ENCODE data around the gene TMEM184B. TPM values are rescaled to one million over a fixed set of nuclear protein-coding genes. Genes with fewer than 3 reads are reported as not detected.

The TMEM184B gene
- total RNA-seq, 1 donor from 2014 or later: 121 TPM

- no peak for TF ChIP-seq CTCF (IDR thresholded peaks at IDR 0.05)
- DNase-seq (ENCODE audit: low spot score): no peak
- H3K27me3 Mint-ChIP-seq (ENCODE audit: low read depth): no peaks in the 10 kb centered on the region
- H3K9me3 Mint-ChIP-seq (ENCODE audit: low read depth): no peaks in the 10 kb centered on the region
- H3K4me1 Mint-ChIP-seq (ENCODE audit: low read depth): peaks cover 44% of the 10 kb centered on the region
- peak overlapping the region; percentile 82 for H3K4me3 Mint-ChIP-seq (ENCODE audit: unreplicated experiment)
- no peaks in the 10 kb centered on the region for H3K36me3 Mint-ChIP-seq (ENCODE audit: low read depth)
- peak overlapping the region; percentile 68 for H3K27ac Mint-ChIP-seq (ENCODE audit: unreplicated experiment)
Measured at GRCh38 chr22:38203855-38204514, 68.8 kb downstream of the TMEM184B start.

DNA sequence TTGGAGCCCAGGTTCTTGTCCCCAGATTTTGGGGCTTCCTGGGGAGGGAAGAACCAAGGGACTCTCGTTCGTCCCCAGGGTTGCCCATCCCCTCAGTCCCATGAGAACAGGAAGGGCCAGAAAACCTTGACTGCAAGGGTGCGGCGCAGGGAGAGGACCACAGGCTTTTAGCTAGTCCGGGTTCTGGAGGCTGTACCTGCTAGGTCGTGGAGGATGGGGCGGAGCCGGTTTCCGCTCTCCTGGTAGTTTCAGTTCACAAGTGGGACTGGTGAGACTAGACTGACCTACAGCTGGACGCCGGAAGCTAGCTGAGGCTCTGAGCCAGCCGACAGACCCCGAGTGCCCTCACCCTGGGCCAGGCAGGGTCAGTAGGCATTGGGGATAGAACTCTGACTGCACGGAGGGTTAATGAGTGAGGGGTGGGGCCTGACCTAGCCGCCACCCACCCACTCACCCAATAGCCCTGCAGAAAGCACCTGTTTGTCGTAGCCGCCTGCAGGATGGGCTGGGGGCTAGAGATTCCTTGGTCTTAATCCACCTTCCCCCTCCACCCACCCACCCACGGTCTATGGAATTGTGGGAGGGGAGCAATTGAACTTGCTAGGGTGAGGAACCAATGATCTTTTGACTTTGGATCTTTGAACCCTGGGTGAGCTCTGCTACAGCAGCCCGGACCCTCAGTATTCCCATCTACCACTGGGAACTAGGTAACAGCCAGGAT lies 69.6 kb downstream of the TMEM184B start:
- no peaks in the 10 kb centered on the region for H3K9me3 Mint-ChIP-seq (ENCODE audit: low read depth)
- no peaks in the 10 kb centered on the region for H3K36me3 Mint-ChIP-seq (ENCODE audit: low read depth)
- peak overlapping the region; percentile 95 for H3K27ac Mint-ChIP-seq (ENCODE audit: unreplicated experiment)
- no peaks in the 10 kb centered on the region for H3K27me3 Mint-ChIP-seq (ENCODE audit: low read depth)
- DNase-seq (ENCODE audit: low spot score): no peak
- H3K4me1 Mint-ChIP-seq (ENCODE audit: low read depth): peaks cover 44% of the 10 kb centered on the region
- H3K4me3 Mint-ChIP-seq (ENCODE audit: unreplicated experiment): peak overlapping the region; percentile 82
- no peak for TF ChIP-seq CTCF (IDR thresholded peaks at IDR 0.05)

- Mint-ChIP-seq H3K4me1 (ENCODE audit: low read depth) (peaks cover 44% of the 10 kb centered on the region), H3K36me3 (ENCODE audit: low read depth) (no peaks in the 10 kb centered on the region), H3K4me3 (ENCODE audit: unreplicated experiment) (peak overlapping the region; percentile 82), H3K9me3 (ENCODE audit: low read depth) (no peaks in the 10 kb centered on the region), H3K27ac (ENCODE audit: unreplicated experiment) (peak overlapping the region; percentile 95), H3K27me3 (ENCODE audit: low read depth) (no peaks in the 10 kb centered on the region)
- peak; percentile 58 for TF ChIP-seq CTCF (IDR thresholded peaks at IDR 0.05)
- DNase-seq (ENCODE audit: low spot score): no peak
Measured at GRCh38 chr22:38202437-38203089, 70.2 kb downstream of the TMEM184B start.

DNA sequence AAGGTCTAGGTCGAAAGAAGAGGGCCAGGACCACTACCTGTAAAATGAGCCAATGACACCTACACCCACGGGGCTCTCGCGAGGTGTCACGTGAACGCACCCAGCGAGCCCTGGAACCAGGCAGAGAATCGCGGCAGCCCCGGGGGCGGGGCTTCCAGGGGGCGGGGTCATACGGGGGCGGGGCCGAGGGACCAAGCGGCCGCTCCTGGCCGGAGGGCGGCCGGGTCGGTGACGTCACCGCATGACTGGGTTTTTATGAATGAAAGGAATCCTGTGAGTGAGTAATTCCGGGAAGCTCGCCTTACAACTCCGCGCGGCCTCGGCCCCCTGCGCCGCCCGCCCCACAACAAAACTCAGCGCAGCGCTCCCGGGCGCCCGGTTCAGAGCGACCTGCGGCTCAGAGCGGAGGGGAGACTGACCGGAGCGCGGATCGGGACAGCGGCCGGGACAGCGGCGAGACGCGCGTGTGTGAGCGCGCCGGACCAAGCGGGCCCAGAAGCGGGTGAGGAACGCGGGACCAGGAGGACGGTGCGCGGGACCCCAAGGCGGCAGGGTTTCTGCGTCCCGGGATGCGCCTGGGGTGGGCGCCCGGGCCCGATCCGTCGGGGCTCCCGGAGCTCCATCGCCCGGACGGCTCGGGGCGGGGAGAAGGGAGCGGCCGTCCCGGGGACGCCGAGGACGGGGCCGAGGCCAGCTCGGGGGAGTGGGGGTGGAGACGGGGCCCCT lies 70.9 kb downstream of the TMEM184B start, which contains the start of gene MAFF:
Gene MAFF, plus strand, starts transcription at position 284 of the 726 bp plus-strand sequence. CDS start 11,860 bp downstream, outside the sequence.
- no peak for TF ChIP-seq CTCF (IDR thresholded peaks at IDR 0.05)
- H3K4me1 Mint-ChIP-seq (ENCODE audit: low read depth): peaks cover 44% of the 10 kb centered on the region
- DNase-seq (ENCODE audit: low spot score): no peak
- H3K36me3 Mint-ChIP-seq (ENCODE audit: low read depth): no peaks in the 10 kb centered on the region
- peak within 1 kb of the TSS; percentile 96 for H3K27ac Mint-ChIP-seq (ENCODE audit: unreplicated experiment)
- H3K27me3 Mint-ChIP-seq (ENCODE audit: low read depth): no peaks in the 10 kb centered on the region
- peak within 1 kb of the TSS; percentile 82 for H3K4me3 Mint-ChIP-seq (ENCODE audit: unreplicated experiment)
- H3K9me3 Mint-ChIP-seq (ENCODE audit: low read depth): no peaks in the 10 kb centered on the region

DNA sequence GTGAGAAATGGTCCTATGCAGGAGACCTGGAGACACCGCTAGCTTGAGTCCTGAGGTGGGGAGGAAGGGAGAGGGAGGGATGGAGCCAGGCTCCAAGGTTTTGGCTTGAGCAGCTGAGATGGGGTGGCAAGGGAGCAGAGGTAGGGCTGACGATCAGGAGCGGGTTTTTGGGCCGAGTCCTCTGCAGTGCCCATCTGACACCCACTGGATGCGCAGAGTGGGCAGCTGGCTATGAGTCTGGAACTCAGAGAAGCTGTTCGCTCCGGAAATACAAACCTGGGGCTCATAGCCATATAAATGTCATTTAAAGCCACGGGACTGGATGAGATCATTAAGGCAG lies 71.5 kb downstream of the TMEM184B start:
- H3K9me3 Mint-ChIP-seq (ENCODE audit: low read depth): no peaks in the 10 kb centered on the region
- H3K27me3 Mint-ChIP-seq (ENCODE audit: low read depth): no peaks in the 10 kb centered on the region
- H3K4me1 Mint-ChIP-seq (ENCODE audit: low read depth): peaks cover 44% of the 10 kb centered on the region
- TF ChIP-seq CTCF (IDR thresholded peaks at IDR 0.05): no peak
- H3K27ac Mint-ChIP-seq (ENCODE audit: unreplicated experiment): peak overlapping the region; percentile 96
- DNase-seq (ENCODE audit: low spot score): no peak
- no peaks in the 10 kb centered on the region for H3K36me3 Mint-ChIP-seq (ENCODE audit: low read depth)
- peak overlapping the region; percentile 79 for H3K4me3 Mint-ChIP-seq (ENCODE audit: unreplicated experiment)

All from chondrocyte (in vitro differentiated cells).